ENCODE data around the gene C12orf50.
A peak's percentile ranks its signal among the peaks of the same experiment; 100 is the strongest.

Gene C12orf50, protein sequence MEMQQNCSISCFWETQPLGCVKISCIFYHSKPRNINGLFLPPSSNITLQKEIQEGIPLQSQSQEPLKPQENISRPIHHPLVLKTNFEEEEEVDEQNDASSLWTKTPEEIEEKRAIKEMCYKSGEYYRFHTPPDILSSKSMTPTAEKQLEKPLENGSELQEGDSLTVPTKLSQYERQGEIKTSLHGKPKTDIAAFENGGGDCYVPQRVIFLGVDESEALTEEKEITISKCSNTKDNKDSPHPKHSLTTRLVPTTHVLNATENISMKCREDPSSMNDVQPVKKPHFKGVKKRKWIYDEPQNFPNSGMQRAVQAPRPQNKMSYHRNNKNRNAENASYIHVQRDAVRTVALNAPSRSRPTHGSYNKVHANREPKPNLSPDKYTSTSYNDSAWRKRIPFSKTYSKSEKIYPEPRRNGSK

GRCh38 chr12:88029093-88029665, at the start of gene C12orf50:
C12orf50 (minus strand) TSS chr12:88029401; CDS start chr12:88026962, 2,439 bp downstream.
- Histone ChIP-seq H3K27ac (ENCODE audit: low read length) (no peak within 1 kb of the TSS), H3K9me3 (ENCODE audit: control insufficient read depth in 1 of 2, low read length in 2 of 2) (no peaks in the 10 kb centered on the region), H3K4me1 (ENCODE audit: control insufficient read depth in 1 of 2, insufficient read depth in 2 of 2, low read length in 2 of 2) (no peaks in the 10 kb centered on the region), H3K4me3 (ENCODE audit: low read depth in 1 of 2, low read length in 2 of 2) (no peak within 1 kb of the TSS), H3K27me3 (ENCODE audit: low read depth, low read length) (no peaks in the 10 kb centered on the region), H3K36me3 (ENCODE audit: control insufficient read depth in 1 of 2, insufficient read depth in 2 of 2, low read length in 2 of 2) (no peaks in the 10 kb centered on the region)

DNA sequence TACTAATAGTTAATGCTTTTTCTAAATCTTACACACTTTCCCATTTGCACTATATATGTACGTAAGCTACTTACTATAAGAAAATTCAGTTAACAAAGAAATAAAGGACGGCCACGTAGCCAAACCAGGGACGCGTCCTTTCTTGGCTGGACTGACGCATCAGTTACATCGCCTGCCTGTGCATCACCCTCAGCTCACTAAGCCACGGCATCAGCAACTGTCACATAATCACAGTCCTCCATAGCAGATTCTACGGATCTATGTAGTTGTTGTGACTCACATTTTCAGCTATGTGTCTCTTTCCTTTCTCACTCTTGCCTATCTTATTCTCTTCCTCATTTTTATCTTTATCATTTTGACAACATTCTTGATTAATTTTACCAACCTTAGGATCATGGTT, 38.1 kb upstream of the C12orf50 start:
- no peaks in the 10 kb centered on the region for H3K9me3 ChIP-seq (ENCODE audit: control insufficient read depth in 1 of 2, low read length in 2 of 2)
- peaks cover 11 to 14% of the 10 kb centered on the region in 2 donors for H3K36me3 ChIP-seq (ENCODE audit: control insufficient read depth in 1 of 2, insufficient read depth in 2 of 2, low read length in 2 of 2)
- H3K27me3 ChIP-seq (ENCODE audit: low read depth, low read length) = no peaks in the 10 kb centered on the region
- no peaks in the 10 kb centered on the region for H3K4me1 ChIP-seq (ENCODE audit: control insufficient read depth in 1 of 2, insufficient read depth in 2 of 2, low read length in 2 of 2)
- H3K4me3 ChIP-seq (ENCODE audit: low read depth in 1 of 2, low read length in 2 of 2) = no peak overlapping the region
- H3K27ac ChIP-seq (ENCODE audit: low read length) = no peak overlapping the region

DNA sequence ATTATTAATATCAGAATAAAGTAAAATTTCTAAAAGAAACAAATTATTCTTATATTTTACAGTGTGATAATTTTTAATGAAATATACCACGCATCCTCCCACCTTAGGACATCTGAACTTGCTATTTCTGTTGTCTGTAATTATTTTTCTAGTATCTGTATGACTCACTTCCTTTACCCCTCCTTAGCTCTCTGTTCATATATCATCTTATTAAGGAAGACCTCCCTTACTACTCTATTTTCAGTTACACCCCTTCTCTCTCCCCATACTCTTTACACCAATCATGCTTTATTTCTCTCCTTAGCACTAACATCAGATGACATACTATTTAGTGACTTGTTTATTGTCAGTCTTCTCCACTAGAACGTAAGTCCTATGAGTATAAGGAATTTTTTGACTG, 34.2 kb upstream of the C12orf50 start:
- Histone ChIP-seq H3K9me3 (ENCODE audit: control insufficient read depth in 1 of 2, low read length in 2 of 2) (no peaks in the 10 kb centered on the region), H3K4me1 (ENCODE audit: control insufficient read depth in 1 of 2, insufficient read depth in 2 of 2, low read length in 2 of 2) (no peaks in the 10 kb centered on the region), H3K27ac (ENCODE audit: low read length) (no peak overlapping the region), H3K36me3 (ENCODE audit: control insufficient read depth in 1 of 2, insufficient read depth in 2 of 2, low read length in 2 of 2) (peaks cover 7 to 23% of the 10 kb centered on the region in 2 donors), H3K27me3 (ENCODE audit: low read depth, low read length) (no peaks in the 10 kb centered on the region), H3K4me3 (ENCODE audit: low read depth in 1 of 2, low read length in 2 of 2) (no peak overlapping the region)

DNA sequence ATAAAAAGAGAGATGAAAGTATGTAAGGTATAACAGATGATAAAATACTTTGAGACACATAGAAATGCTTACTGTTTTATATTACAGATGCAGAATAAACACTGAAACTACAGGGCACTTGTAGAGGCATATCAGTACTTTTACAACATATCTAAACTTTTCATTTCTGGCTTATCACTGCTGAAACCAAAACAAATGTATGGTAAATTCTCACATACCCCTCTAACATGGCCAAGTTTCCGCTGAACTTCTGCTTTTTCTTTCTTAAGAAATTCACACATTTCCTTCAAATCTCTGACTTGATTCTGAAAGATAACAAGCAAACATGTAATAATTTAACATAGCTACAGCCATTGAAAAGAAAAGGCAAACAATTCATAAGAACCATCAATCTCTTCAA, 33.3 kb upstream of the C12orf50 start:
- Histone ChIP-seq H3K27me3 (ENCODE audit: low read depth, low read length) (no peaks in the 10 kb centered on the region), H3K9me3 (ENCODE audit: control insufficient read depth in 1 of 2, low read length in 2 of 2) (no peaks in the 10 kb centered on the region), H3K4me3 (ENCODE audit: low read depth in 1 of 2, low read length in 2 of 2) (no peak overlapping the region), H3K27ac (ENCODE audit: low read length) (no peak overlapping the region), H3K36me3 (ENCODE audit: control insufficient read depth in 1 of 2, insufficient read depth in 2 of 2, low read length in 2 of 2) (peaks cover 14 to 32% of the 10 kb centered on the region in 2 donors), H3K4me1 (ENCODE audit: control insufficient read depth in 1 of 2, insufficient read depth in 2 of 2, low read length in 2 of 2) (no peaks in the 10 kb centered on the region)

- no peaks in the 10 kb centered on the region for H3K9me3 ChIP-seq (ENCODE audit: control insufficient read depth in 1 of 2, low read length in 2 of 2)
- peaks cover 14 to 38% of the 10 kb centered on the region in 2 donors for H3K36me3 ChIP-seq (ENCODE audit: control insufficient read depth in 1 of 2, insufficient read depth in 2 of 2, low read length in 2 of 2)
- no peaks in the 10 kb centered on the region for H3K4me1 ChIP-seq (ENCODE audit: control insufficient read depth in 1 of 2, insufficient read depth in 2 of 2, low read length in 2 of 2)
- no peak overlapping the region for H3K27ac ChIP-seq (ENCODE audit: low read length)
- H3K27me3 ChIP-seq (ENCODE audit: low read depth, low read length) = no peaks in the 10 kb centered on the region
- no peak overlapping the region for H3K4me3 ChIP-seq (ENCODE audit: low read depth in 1 of 2, low read length in 2 of 2)
These were observed 29.5 kb upstream of the C12orf50 start for GRCh38 chr12:88058719-88059077.

- Histone ChIP-seq H3K4me1 (ENCODE audit: control insufficient read depth in 1 of 2, insufficient read depth in 2 of 2, low read length in 2 of 2) (no peaks in the 10 kb centered on the region), H3K4me3 (ENCODE audit: low read depth in 1 of 2, low read length in 2 of 2) (no peak overlapping the region), H3K27me3 (ENCODE audit: low read depth, low read length) (no peaks in the 10 kb centered on the region), H3K36me3 (ENCODE audit: control insufficient read depth in 1 of 2, insufficient read depth in 2 of 2, low read length in 2 of 2) (peaks cover 14 to 38% of the 10 kb centered on the region in 2 donors), H3K27ac (ENCODE audit: low read length) (no peak overlapping the region), H3K9me3 (ENCODE audit: control insufficient read depth in 1 of 2, low read length in 2 of 2) (no peaks in the 10 kb centered on the region)
These were observed 29.0 kb upstream of the C12orf50 start for GRCh38 chr12:88057994-88058718.

- no peaks in the 10 kb centered on the region for H3K27me3 ChIP-seq (ENCODE audit: low read depth, low read length)
- H3K9me3 ChIP-seq (ENCODE audit: control insufficient read depth in 1 of 2, low read length in 2 of 2) = no peaks in the 10 kb centered on the region
- no peak overlapping the region for H3K4me3 ChIP-seq (ENCODE audit: low read depth in 1 of 2, low read length in 2 of 2)
- H3K36me3 ChIP-seq (ENCODE audit: control insufficient read depth in 1 of 2, insufficient read depth in 2 of 2, low read length in 2 of 2) = peaks cover 12 to 46% of the 10 kb centered on the region in 2 donors
- no peak overlapping the region for H3K27ac ChIP-seq (ENCODE audit: low read length)
- H3K4me1 ChIP-seq (ENCODE audit: control insufficient read depth in 1 of 2, insufficient read depth in 2 of 2, low read length in 2 of 2) = no peaks in the 10 kb centered on the region
These were observed 27.4 kb upstream of the C12orf50 start for GRCh38 chr12:88056571-88056970.

DNA sequence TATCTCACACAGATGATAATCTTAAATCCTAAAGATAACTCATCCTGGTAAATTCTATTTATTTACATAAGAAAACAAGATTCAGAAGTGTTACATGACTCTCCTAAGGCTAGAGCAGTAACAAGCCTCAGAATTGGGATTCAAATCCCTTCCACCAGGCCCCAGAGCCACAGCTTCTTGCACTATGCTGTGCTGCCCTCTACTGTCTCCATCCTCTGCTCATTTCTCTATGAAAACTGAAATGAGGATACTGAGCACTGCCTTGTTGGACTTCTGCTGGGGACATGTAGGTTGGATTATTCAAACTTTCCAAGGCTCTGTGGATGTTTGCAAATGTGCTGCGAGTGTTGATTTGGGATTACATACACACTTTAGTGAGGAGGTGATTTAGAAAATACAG, 23.5 kb upstream of the C12orf50 start:
- Histone ChIP-seq H3K36me3 (ENCODE audit: control insufficient read depth in 1 of 2, insufficient read depth in 2 of 2, low read length in 2 of 2) (peaks cover 20 to 34% of the 10 kb centered on the region in 2 donors), H3K9me3 (ENCODE audit: control insufficient read depth in 1 of 2, low read length in 2 of 2) (no peaks in the 10 kb centered on the region), H3K4me3 (ENCODE audit: low read depth in 1 of 2, low read length in 2 of 2) (no peak overlapping the region), H3K4me1 (ENCODE audit: control insufficient read depth in 1 of 2, insufficient read depth in 2 of 2, low read length in 2 of 2) (no peaks in the 10 kb centered on the region), H3K27me3 (ENCODE audit: low read depth, low read length) (no peaks in the 10 kb centered on the region), H3K27ac (ENCODE audit: low read length) (no peak overlapping the region)

- Histone ChIP-seq H3K27ac (ENCODE audit: low read length) (no peak overlapping the region), H3K4me1 (ENCODE audit: control insufficient read depth in 1 of 2, insufficient read depth in 2 of 2, low read length in 2 of 2) (peaks cover 0 to 3% of the 10 kb centered on the region in 2 donors), H3K36me3 (ENCODE audit: control insufficient read depth in 1 of 2, insufficient read depth in 2 of 2, low read length in 2 of 2) (peaks cover 33 to 45% of the 10 kb centered on the region in 2 donors), H3K4me3 (ENCODE audit: low read depth in 1 of 2, low read length in 2 of 2) (no peak overlapping the region), H3K9me3 (ENCODE audit: control insufficient read depth in 1 of 2, low read length in 2 of 2) (no peaks in the 10 kb centered on the region), H3K27me3 (ENCODE audit: low read depth, low read length) (no peaks in the 10 kb centered on the region)
These were observed 14.8 kb upstream of the C12orf50 start for GRCh38 chr12:88044035-88044434.

- Histone ChIP-seq H3K27me3 (ENCODE audit: low read depth, low read length) (no peaks in the 10 kb centered on the region), H3K4me3 (ENCODE audit: low read depth in 1 of 2, low read length in 2 of 2) (no peak overlapping the region), H3K36me3 (ENCODE audit: control insufficient read depth in 1 of 2, insufficient read depth in 2 of 2, low read length in 2 of 2) (peaks cover 0 to 5% of the 10 kb centered on the region in 2 donors), H3K4me1 (ENCODE audit: control insufficient read depth in 1 of 2, insufficient read depth in 2 of 2, low read length in 2 of 2) (peaks cover 18 to 20% of the 10 kb centered on the region in 2 donors), H3K9me3 (ENCODE audit: control insufficient read depth in 1 of 2, low read length in 2 of 2) (no peaks in the 10 kb centered on the region), H3K27ac (ENCODE audit: low read length) (no peak overlapping the region)
These were observed 8.6 kb upstream of the C12orf50 start for GRCh38 chr12:88037770-88038169.

DNA sequence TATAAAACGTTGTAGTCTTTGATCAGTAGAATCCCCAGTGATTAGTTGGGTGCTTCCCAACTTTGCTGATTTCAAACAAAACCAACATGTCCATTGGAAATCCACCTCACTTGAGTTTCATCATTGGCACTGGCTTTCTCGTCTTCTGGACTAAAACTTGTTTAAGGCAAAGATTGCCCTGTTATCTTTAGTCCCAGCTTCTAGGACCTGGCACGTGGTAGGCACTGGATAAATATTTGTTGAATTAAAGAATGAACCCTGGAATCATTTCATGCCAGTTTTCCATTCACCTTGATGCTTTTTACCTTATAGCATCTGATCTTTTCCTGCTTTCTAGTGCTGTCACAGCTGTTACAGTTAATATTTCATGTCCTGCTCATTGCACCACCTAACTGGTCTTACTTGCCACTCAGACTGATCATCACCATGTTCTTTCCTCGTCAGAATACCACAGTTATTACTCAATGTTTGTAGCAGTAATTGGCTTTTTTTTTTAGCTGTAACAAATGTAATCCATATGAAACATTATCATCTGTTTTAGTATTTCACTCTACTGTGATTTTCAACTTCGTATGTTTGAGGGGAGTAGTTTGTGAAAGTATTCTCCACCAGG, 7.3 kb upstream of the C12orf50 start:
- Histone ChIP-seq H3K9me3 (ENCODE audit: control insufficient read depth in 1 of 2, low read length in 2 of 2) (no peaks in the 10 kb centered on the region), H3K27me3 (ENCODE audit: low read depth, low read length) (no peaks in the 10 kb centered on the region), H3K36me3 (ENCODE audit: control insufficient read depth in 1 of 2, insufficient read depth in 2 of 2, low read length in 2 of 2) (no peaks in the 10 kb centered on the region), H3K27ac (ENCODE audit: low read length) (no peak overlapping the region), H3K4me1 (ENCODE audit: control insufficient read depth in 1 of 2, insufficient read depth in 2 of 2, low read length in 2 of 2) (peaks cover 18 to 20% of the 10 kb centered on the region in 2 donors), H3K4me3 (ENCODE audit: low read depth in 1 of 2, low read length in 2 of 2) (peak overlapping the region; percentile 83 to 96)
